RWPE2 (cell line): ENCODE data around the gene SHISA7.

Source experiments
- ATAC-seq: fragments of 200-7000 bp; cut with Tn5 transposase; 3 replicates; pipeline ENCODE4 v1.9.1; 2021; ENCODE audit warnings: low read depth
- DNase-seq: peaks from one replicate; pipeline ENCODE4 v3.0.0-alpha.2; 2020; ENCODE audit warnings: low spot score
- H3K27ac ChIP-seq: fragments of 450-650 bp; 2 replicates; pipeline ENCODE4 v1.5.1; 2017; ENCODE audit warnings: mild to moderate bottlenecking; ENCODE audit not compliant: poor library complexity, severe bottlenecking
- H3K27me3 ChIP-seq: fragments of 250-450 bp; sonication (Bioruptor Pico); 2 replicates; pipeline ENCODE4 v1.5.1; 2021; ENCODE audit warnings: mild to moderate bottlenecking, moderate library complexity; ENCODE audit not compliant: insufficient read depth, poor library complexity, severe bottlenecking
- H3K36me3 ChIP-seq: fragments of 250-450 bp; sonication (Bioruptor Pico); 2 replicates; pipeline ENCODE4 v1.5.1; 2020; ENCODE audit warnings: low read depth, mild to moderate bottlenecking, moderate library complexity
- H3K4me1 ChIP-seq: fragments of 250-450 bp; sonication (Bioruptor Pico); 2 replicates; pipeline ENCODE4 v1.5.1; 2021; ENCODE audit warnings: mild to moderate bottlenecking, moderate library complexity; ENCODE audit not compliant: insufficient read depth, poor library complexity, severe bottlenecking
- H3K4me3 ChIP-seq: fragments of 250-450 bp; sonication (Bioruptor Pico); 2 replicates; pipeline ENCODE4 v1.5.1; 2021; ENCODE audit warnings: mild to moderate bottlenecking, moderate library complexity; ENCODE audit not compliant: severe bottlenecking
- H3K9me3 ChIP-seq: fragments of 250-450 bp; sonication (Bioruptor Pico); 2 replicates; pipeline ENCODE4 v1.5.1; 2021; ENCODE audit warnings: mild to moderate bottlenecking, moderate library complexity; ENCODE audit not compliant: severe bottlenecking
- TF ChIP-seq, protein P1 (sequence below): fragments of 450-650 bp; IDR thresholded peaks from one replicate; pipeline ENCODE4 v1.5.1; 2017; ENCODE audit warnings: mild to moderate bottlenecking, moderate library complexity; ENCODE audit not compliant: poor library complexity, severe bottlenecking

Gene SHISA7

DNA sequence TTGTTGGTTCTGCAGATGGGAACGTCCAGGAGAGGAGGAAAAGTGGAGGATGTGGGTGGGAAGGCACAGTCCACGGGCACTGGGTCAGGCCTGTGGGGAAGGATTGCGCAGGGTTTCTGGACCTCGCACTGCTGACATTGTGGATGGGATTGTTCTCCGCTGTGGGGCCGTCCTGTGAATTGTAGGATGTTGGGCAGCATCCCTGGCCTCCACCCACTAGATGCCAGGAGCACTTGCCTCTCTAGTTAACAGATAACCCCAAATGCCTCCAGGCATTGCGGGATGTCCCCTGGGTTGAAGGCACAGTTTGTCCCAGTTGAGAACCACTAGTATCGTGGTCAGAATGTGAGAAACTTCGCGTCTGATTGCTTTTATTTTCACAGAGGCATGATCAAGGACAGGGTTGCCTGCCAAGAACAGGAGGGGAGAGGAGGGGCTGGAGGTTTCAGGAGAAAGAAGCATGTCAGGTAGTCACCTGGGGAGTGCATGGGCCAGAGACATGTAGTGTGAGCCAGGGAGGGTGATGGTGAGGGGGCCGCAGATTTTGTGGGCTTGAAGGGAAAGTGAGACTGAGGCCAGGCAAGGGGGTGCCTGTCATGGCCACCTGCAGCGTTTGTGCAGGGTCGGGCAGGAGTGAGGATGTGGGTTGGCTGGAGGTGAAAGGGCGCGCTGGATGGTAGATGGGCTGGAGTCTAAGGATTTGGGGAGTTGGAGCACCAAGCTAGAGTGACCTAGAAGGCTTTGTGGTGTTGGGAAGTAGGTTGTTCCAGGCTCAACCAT lies 36.5 kb upstream of the SHISA7 start:
- ATAC-seq: no peak
- no peak overlapping the region for H3K27ac ChIP-seq
- no peaks in the 10 kb centered on the region for H3K27me3 ChIP-seq
- no peaks in the 10 kb centered on the region for H3K9me3 ChIP-seq
- H3K36me3 ChIP-seq: no peaks in the 10 kb centered on the region
- H3K4me3 ChIP-seq: no peak overlapping the region
- DNase-seq: no peak
- TF ChIP-seq, protein P1, sequence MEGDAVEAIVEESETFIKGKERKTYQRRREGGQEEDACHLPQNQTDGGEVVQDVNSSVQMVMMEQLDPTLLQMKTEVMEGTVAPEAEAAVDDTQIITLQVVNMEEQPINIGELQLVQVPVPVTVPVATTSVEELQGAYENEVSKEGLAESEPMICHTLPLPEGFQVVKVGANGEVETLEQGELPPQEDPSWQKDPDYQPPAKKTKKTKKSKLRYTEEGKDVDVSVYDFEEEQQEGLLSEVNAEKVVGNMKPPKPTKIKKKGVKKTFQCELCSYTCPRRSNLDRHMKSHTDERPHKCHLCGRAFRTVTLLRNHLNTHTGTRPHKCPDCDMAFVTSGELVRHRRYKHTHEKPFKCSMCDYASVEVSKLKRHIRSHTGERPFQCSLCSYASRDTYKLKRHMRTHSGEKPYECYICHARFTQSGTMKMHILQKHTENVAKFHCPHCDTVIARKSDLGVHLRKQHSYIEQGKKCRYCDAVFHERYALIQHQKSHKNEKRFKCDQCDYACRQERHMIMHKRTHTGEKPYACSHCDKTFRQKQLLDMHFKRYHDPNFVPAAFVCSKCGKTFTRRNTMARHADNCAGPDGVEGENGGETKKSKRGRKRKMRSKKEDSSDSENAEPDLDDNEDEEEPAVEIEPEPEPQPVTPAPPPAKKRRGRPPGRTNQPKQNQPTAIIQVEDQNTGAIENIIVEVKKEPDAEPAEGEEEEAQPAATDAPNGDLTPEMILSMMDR: no peak
- H3K4me1 ChIP-seq: peaks cover 9% of the 10 kb centered on the region

DNA sequence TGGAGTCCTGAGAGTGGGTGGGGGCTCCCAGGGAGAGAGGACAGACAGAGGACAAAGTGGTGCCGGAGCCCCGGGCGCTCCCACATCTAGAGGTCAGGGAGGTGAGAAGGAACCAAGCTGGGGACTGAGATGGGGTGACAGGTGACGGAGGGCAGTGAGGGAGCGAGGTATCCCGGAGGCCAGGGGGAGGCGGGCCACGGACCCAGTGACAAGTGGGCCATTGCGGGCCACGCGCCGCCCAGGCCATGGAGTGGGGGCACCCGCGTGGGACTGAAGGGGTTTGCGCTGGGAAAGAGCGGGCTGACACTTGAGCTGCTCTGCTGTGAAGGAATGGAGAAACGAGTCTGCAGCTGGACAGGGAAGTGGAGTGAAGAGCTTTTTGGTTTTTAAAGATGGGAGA lies 35.9 kb upstream of the SHISA7 start:
- ATAC-seq (no peak), DNase-seq (no peak)
- Histone ChIP-seq H3K27me3 (no peaks in the 10 kb centered on the region), H3K36me3 (no peaks in the 10 kb centered on the region), H3K27ac (no peak overlapping the region), H3K4me1 (peaks cover 9% of the 10 kb centered on the region), H3K9me3 (no peaks in the 10 kb centered on the region), H3K4me3 (no peak overlapping the region)
- TF ChIP-seq, protein P1: no peak

DNA sequence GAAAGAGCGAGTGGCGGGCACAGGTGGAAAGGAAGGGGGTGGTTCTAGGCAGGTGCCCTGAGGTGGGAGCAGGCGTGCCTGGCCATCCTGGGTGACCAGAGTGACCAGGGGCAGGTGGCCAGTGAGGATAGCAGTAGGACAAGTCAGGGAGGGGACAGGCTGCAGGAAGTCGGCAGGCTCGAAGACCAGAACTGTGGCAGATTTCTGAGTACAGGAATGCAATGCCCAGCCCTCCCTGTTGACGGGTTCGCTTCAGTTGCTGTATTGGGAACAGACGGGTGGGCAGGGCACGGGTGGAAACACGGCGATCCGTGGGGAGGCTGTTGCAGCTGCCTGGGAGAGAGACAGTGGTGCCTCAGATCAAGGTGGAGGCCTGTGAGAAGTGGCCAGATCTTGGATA lies 35.3 kb upstream of the SHISA7 start:
- H3K4me3 ChIP-seq: no peak overlapping the region
- TF ChIP-seq, protein P1: no peak
- ATAC-seq: no peak

DNA sequence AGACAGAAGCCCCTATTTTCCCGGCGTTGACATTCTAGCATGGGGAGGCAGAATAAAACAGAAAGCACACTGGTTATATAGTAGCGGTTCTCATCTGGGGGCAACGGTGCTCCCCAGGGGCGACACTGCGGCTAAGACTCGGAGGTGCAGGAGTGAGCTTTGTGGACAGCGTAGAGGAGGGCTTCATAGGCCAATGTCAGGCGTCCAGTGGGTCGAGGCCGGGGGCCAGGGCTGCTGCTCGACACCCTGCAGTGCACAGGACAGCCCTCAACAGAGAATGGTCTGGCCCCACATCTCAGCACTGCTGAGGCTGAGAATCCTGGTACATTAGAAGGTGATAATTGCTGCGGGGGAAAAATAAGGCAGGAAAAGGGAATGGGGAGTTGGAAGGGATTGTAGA lies 34.8 kb upstream of the SHISA7 start:
- TF ChIP-seq, protein P1: no peak
- Histone ChIP-seq H3K4me1 (peaks cover 9% of the 10 kb centered on the region), H3K9me3 (no peaks in the 10 kb centered on the region), H3K36me3 (no peaks in the 10 kb centered on the region), H3K27ac (no peak overlapping the region), H3K27me3 (no peaks in the 10 kb centered on the region), H3K4me3 (no peak overlapping the region)
- ATAC-seq: no peak
- DNase-seq: no peak

More for the DNA sequence above, 35.3 kb upstream of the SHISA7 start:
- Histone ChIP-seq H3K36me3 (no peaks in the 10 kb centered on the region), H3K9me3 (no peaks in the 10 kb centered on the region), H3K27ac (no peak overlapping the region), H3K4me1 (peaks cover 9% of the 10 kb centered on the region), H3K27me3 (no peaks in the 10 kb centered on the region)
- no peak for DNase-seq

DNA sequence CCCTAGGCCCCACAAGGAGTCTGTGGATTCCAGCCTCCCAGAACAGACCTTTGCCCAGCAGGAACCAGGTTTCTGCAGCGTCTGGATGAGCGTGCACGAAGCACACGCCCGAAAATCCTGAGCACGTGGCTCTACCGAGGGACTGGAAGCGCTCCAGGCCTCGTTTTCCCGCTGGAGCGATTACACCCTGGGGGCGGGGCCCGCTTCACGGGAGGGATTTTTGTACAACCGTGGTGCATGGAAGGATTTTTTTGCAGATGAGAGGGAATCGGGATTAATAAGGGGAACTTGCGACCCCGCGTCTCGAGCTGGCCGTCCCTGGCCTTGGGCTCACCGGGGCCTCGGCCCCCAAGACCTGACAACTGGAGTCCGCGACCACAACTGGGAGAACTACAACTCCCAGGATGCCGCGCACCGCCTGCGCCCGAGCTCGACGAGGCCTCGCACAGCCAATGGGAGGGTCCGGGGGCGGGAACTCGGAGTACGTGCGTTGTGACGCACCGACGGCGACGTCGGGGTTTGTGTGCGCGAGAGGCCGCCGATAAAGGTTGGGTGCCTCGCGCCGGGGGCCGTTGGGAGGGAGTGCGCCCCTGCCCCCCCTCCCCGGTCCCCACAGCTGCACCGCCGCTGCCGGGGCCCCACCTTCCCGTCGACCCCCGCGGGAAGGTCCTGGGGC lies 33.1 kb upstream of the SHISA7 start, which contains the start of gene ZNF628:
Gene ZNF628 (plus strand): TSS at position 518 of the 676 bp plus-strand sequence. CDS start 3,294 bp downstream, outside the sequence.
- Histone ChIP-seq H3K4me1 (peaks cover 9% of the 10 kb centered on the region), H3K27ac (peak within 1 kb of the TSS; percentile 77), H3K4me3 (peak within 1 kb of the TSS; percentile 40), H3K9me3 (no peaks in the 10 kb centered on the region), H3K27me3 (no peaks in the 10 kb centered on the region), H3K36me3 (no peaks in the 10 kb centered on the region)
- ATAC-seq: peak; percentile 89
- TF ChIP-seq, protein P1: no peak
- peak; percentile 99 for DNase-seq
